H1 (cell line): ENCODE measurements around the gene LILRA1. TPM values are rescaled to one million over a fixed set of nuclear protein-coding genes. Genes with fewer than 3 reads are reported as not detected.

ENCODE experiments used
- CTCF ChIA-PET: fragments of 300-600 bp; sonication (Branson Sonifier 250); formaldehyde crosslinking; loops from one replicate; lab custom pipeline; 2021; ENCODE audit not compliant: partially characterized antibody; lab: Charles Lee
- POLR2A ChIA-PET: fragments of 300-600 bp; sonication (Branson Sonifier 250); formaldehyde crosslinking; loops from one replicate; lab custom pipeline; 2021; ENCODE audit warnings: inconsistent platforms; ENCODE audit not compliant: partially characterized antibody; lab: Charles Lee
- DNase-seq, 2 experiments: peaks; one replicate each; pipeline versions ENCODE4 v3.0.0 to v3.0.0-alpha.2; 2010 to 2022; ENCODE audit warnings: low spot score in 2 of 2, low read depth in 1 of 2, mixed read lengths in 1 of 2
- FAIRE-seq: peaks from 2 replicates; lab custom pipeline; 2011; peaks lifted over from hg19 to GRCh38; lab: Jason Lieb, UNC
- H2AFZ ChIP-seq: 2 replicates; pipeline ENCODE4 v1.8.1; 2012; ENCODE audit warnings: low read length, inconsistent platforms
- H2AK5ac ChIP-seq: 2 replicates; pipeline ENCODE4 v1.6.1; 2013; ENCODE audit warnings: low read depth, low read length
- H2BK120ac ChIP-seq: replicated peaks from 2 replicates; pipeline ENCODE3; 2013; ENCODE audit warnings: low read depth, low read length, inconsistent platforms
- H2BK12ac ChIP-seq: 2 replicates; pipeline ENCODE4 v1.6.1; 2013; ENCODE audit warnings: low read depth, low read length
- H2BK15ac ChIP-seq: 2 replicates; pipeline ENCODE4 v1.6.1; 2013; ENCODE audit warnings: low read length
- H2BK20ac ChIP-seq: 2 replicates; pipeline ENCODE4 v1.6.1; 2013; ENCODE audit warnings: low read length
- H2BK5ac ChIP-seq: 2 replicates; pipeline ENCODE4 v1.6.1; 2013; ENCODE audit warnings: low read depth, low read length
- H3K14ac ChIP-seq: 2 replicates; pipeline ENCODE4 v1.6.1; 2013; ENCODE audit warnings: inconsistent platforms; ENCODE audit not compliant: insufficient read length
- H3K18ac ChIP-seq: 2 replicates; pipeline ENCODE4 v1.6.1; 2013; ENCODE audit warnings: low read length; ENCODE audit errors: extremely low read depth
- H3K23ac ChIP-seq: 2 replicates; pipeline ENCODE4 v1.6.1; 2013; ENCODE audit warnings: inconsistent platforms; ENCODE audit not compliant: insufficient read length
- H3K23me2 ChIP-seq: 2 replicates; pipeline ENCODE4 v1.6.1; 2013; ENCODE audit warnings: low read depth, low read length
- H3K27ac ChIP-seq: 2 replicates; pipeline ENCODE4 v1.6.1; 2011; ENCODE audit warnings: low read depth, low read length, inconsistent platforms
- H3K27me3 ChIP-seq, 4 experiments: replicated peaks in 1 of 4; 1 replicate in 1 of 4; 2 replicates in 3 of 4; pipeline versions ENCODE4 v1.6.1 to v1.8.1; 2011 to 2013; ENCODE audit warnings: low read length in 3 of 4, mild to moderate bottlenecking in 3 of 4, inconsistent platforms in 2 of 4, mixed read lengths in 2 of 4, moderate library complexity in 1 of 4; ENCODE audit not compliant: control insufficient read depth in 3 of 4, insufficient read depth in 3 of 4; ENCODE audit errors: extremely low read depth in 1 of 4
- H3K36me3 ChIP-seq, 4 experiments: 2 replicates each; pipeline versions ENCODE4 v1.6.1 to v1.8.1; 2011 to 2013; ENCODE audit warnings: mild to moderate bottlenecking in 4 of 4, low read length in 3 of 4, moderate library complexity in 2 of 4, control low read depth in 1 of 4, inconsistent platforms in 1 of 4; ENCODE audit not compliant: insufficient read depth in 4 of 4, control insufficient read depth in 2 of 4
- H3K4ac ChIP-seq: replicated peaks from 2 replicates; pipeline ENCODE3; 2013; ENCODE audit warnings: low read length, low read depth, mixed read lengths, inconsistent platforms; ENCODE audit not compliant: insufficient read length
- H3K4me1 ChIP-seq, 4 experiments: replicated peaks in 1 of 4; 1 replicate in 1 of 4; 2 replicates in 3 of 4; pipeline versions ENCODE4 v1.6.1 to v1.8.1; 2011 to 2013; ENCODE audit warnings: low read length in 3 of 4, inconsistent platforms in 2 of 4, mixed read lengths in 1 of 4; ENCODE audit not compliant: insufficient read depth in 4 of 4, control insufficient read depth in 3 of 4
- H3K4me2 ChIP-seq, 2 experiments: 2 replicates each; pipeline versions ENCODE4 v1.6.1 to v1.8.1; 2011 to 2013; ENCODE audit warnings: low read depth in 2 of 2, low read length in 2 of 2, control low read depth in 1 of 2, inconsistent platforms in 1 of 2, mild to moderate bottlenecking in 1 of 2; ENCODE audit not compliant: insufficient read depth in 1 of 2
- H3K4me3 ChIP-seq, 4 experiments: fragments of 200-600, 300-600 bp in 1 of 4; sonication (generic), shearing (Covaris generic), sonication (Bioruptor Twin) in 1 of 4; 2 replicates each; pipeline versions ENCODE4 v1.5.1 to v1.8.1; 2011 to 2016; ENCODE audit warnings: low read length in 4 of 4, low read depth in 3 of 4, control low read depth in 2 of 4, inconsistent platforms in 2 of 4, mild to moderate bottlenecking in 2 of 4, mixed read lengths in 1 of 4, moderate library complexity in 1 of 4; ENCODE audit not compliant: insufficient read depth in 2 of 4; ENCODE audit errors: extremely low read depth in 1 of 4
- H3K56ac ChIP-seq: replicated peaks from 2 replicates; pipeline ENCODE3; 2013; ENCODE audit warnings: low read depth, mild to moderate bottlenecking, mixed read lengths, low read length, inconsistent platforms; ENCODE audit not compliant: insufficient read length
- H3K79me1 ChIP-seq: 2 replicates; pipeline ENCODE4 v1.6.1; 2013; ENCODE audit warnings: low read depth, low read length, control low read depth
- H3K79me2 ChIP-seq, 2 experiments: 2 replicates each; pipeline versions ENCODE4 v1.6.1 to v1.8.1; 2012 to 2013; ENCODE audit warnings: low read length in 2 of 2, mild to moderate bottlenecking in 2 of 2, inconsistent platforms in 1 of 2; ENCODE audit not compliant: insufficient read depth in 2 of 2, control insufficient read depth in 1 of 2
- H3K9ac ChIP-seq, 4 experiments: replicated peaks in 1 of 4; 1 replicate in 1 of 4; 2 replicates in 3 of 4; pipeline versions ENCODE4 v1.6.1 to v1.8.1; 2011 to 2013; ENCODE audit warnings: low read depth in 3 of 4, low read length in 3 of 4, control low read depth in 2 of 4, mild to moderate bottlenecking in 2 of 4, moderate library complexity in 2 of 4, inconsistent platforms in 1 of 4; ENCODE audit errors: extremely low read depth in 1 of 4
- H3K9me3 ChIP-seq, 2 experiments: 2 replicates each; pipeline versions ENCODE4 v1.6.1 to v1.8.1; 2012 to 2013; ENCODE audit warnings: mild to moderate bottlenecking in 2 of 2, moderate library complexity in 2 of 2, control low read depth in 1 of 2, inconsistent platforms in 1 of 2, low read depth in 1 of 2, low read length in 1 of 2, mixed read lengths in 1 of 2; ENCODE audit not compliant: insufficient read depth in 2 of 2
- H4K20me1 ChIP-seq, 2 experiments: replicated peaks in 1 of 2; 2 replicates each; pipeline versions ENCODE3 to v1.8.1; 2011 to 2013; ENCODE audit warnings: inconsistent platforms in 2 of 2, low read length in 2 of 2, mild to moderate bottlenecking in 1 of 2; ENCODE audit not compliant: insufficient read depth in 2 of 2, control insufficient read depth in 1 of 2
- H4K5ac ChIP-seq: 2 replicates; pipeline ENCODE4 v1.6.1; 2013; ENCODE audit warnings: low read length, low read depth, mixed read lengths, inconsistent platforms; ENCODE audit not compliant: insufficient read length
- H4K8ac ChIP-seq: 2 replicates; pipeline ENCODE4 v1.8.0; 2013; ENCODE audit warnings: mild to moderate bottlenecking, moderate library complexity, low read length, inconsistent platforms; ENCODE audit not compliant: insufficient read depth; ENCODE audit errors: extremely low read depth
- H4K91ac ChIP-seq: replicated peaks from 2 replicates; pipeline ENCODE3; 2013; ENCODE audit warnings: low read length, mixed read lengths, inconsistent platforms; ENCODE audit not compliant: insufficient read length
- ATF2 ChIP-seq: IDR thresholded peaks from 2 replicates; pipeline ENCODE4 v1.6.1; 2012; ENCODE audit warnings: low read length, inconsistent platforms
- E2F6 ChIP-seq: IDR thresholded peaks from 2 replicates; pipeline ENCODE4 v1.6.1; 2012; ENCODE audit warnings: inconsistent platforms
- MAX ChIP-seq: IDR thresholded peaks from 2 replicates; pipeline ENCODE4 v1.6.1; 2012; ENCODE audit warnings: inconsistent platforms
- PHF8 ChIP-seq: fragments of 200-600 bp; sonication (generic); conservative IDR thresholded peaks from 2 replicates; pipeline ENCODE4 v1.7.1; 2012; ENCODE audit warnings: low read depth, mild to moderate bottlenecking, inconsistent platforms, low read length, moderate library complexity
- RAD21 ChIP-seq, 2 experiments: IDR thresholded peaks in 1 of 2; conservative IDR thresholded peaks in 1 of 2; 2 replicates each; pipeline ENCODE4 v1.6.1; 2011; ENCODE audit warnings: low read depth in 2 of 2, low read length in 2 of 2, improper control_type of control experiment in 1 of 2, inconsistent platforms in 1 of 2, mild to moderate bottlenecking in 1 of 2, moderate library complexity in 1 of 2
- SIRT6 ChIP-seq: IDR thresholded peaks from one replicate; pipeline ENCODE4 v1.7.1; 2012; ENCODE audit warnings: low read length, inconsistent platforms
- SUZ12 ChIP-seq: fragments of 200-600 bp; sonication (generic); IDR thresholded peaks from 2 replicates; pipeline ENCODE4 v1.6.1; 2012; ENCODE audit warnings: mild to moderate bottlenecking, inconsistent platforms, low read length, moderate library complexity, mixed read lengths
- TAF7 ChIP-seq: optimal IDR thresholded peaks from 2 replicates; pipeline ENCODE3; 2011; ENCODE audit warnings: low read depth, mild to moderate bottlenecking, inconsistent platforms, low read length, moderate library complexity, borderline replicate concordance
- USF2 ChIP-seq: IDR thresholded peaks from 2 replicates; pipeline ENCODE4 v1.6.1; 2011; ENCODE audit warnings: low read length, improper control_type of control experiment
- WGBS, 2 experiments: shearing (Covaris generic) in 1 of 2; methylation state at CpG; one replicate each; pipeline versions ENCODE4 v1.1.6 to v1.1.7; 2013 to 2015; ENCODE audit warnings: low lambda C conversion rate in 2 of 2, mixed read lengths in 2 of 2, inconsistent platforms in 1 of 2, low coverage in 1 of 2, missing lambda C conversion rate in 1 of 2; ENCODE audit not compliant: insufficient replicate concordance in 2 of 2, insufficient coverage in 1 of 2, insufficient read length in 1 of 2; ENCODE audit errors: extremely low coverage in 1 of 2, missing lambda C conversion rate in 1 of 2; 5-methylcytosine and 5-hydroxymethylcytosine counted together
- polyA plus RNA-seq, 7 experiments: library from polyadenylated mRNA; depleted of rRNA in 3 of 7; stranded (reverse) in 5 of 7; unstranded in 2 of 7; fragments of >200 nt in 5 of 7; fragments of 200-250 nt in 2 of 7; gene quantifications; 1 replicate in 5 of 7; 2 replicates in 1 of 7; 4 replicates in 1 of 7; pipeline versions ENCODE4 v1.2.1 to v1.2.3, GENCODE V29; 2011 to 2013; ENCODE audit warnings: missing spikeins in 2 of 7, mixed read lengths in 2 of 7
- total RNA-seq: library from RNA; stranded (reverse); fragmentation: NEBNext Ultra II Directional; extraction: Animal tissue kit (Norgen Biotek cat#: 25700); gene quantifications from 2 replicates; pipeline ENCODE4 v1.2.1, GENCODE V29; 2021

Gene LILRA1
- total and polyA plus RNA-seq, 2 of the 8 experiments (the other 6 are each of a cell fraction or from before 2014, with no cell fraction given): not detected

GRCh38 chr19:54554896-54555295 is 38.5 kb upstream of the LILRA1 start:
- H3K4me3 ChIP-seq: no peak overlapping the region
- no peak overlapping the region for H3K27ac ChIP-seq
- H3K23me2 ChIP-seq: peaks cover 5% of the 10 kb centered on the region; the same call in 1 of the 2 replicates
- no peak overlapping the region for H2BK15ac ChIP-seq
- no peak overlapping the region for H4K91ac ChIP-seq
- no peak overlapping the region for H2AFZ ChIP-seq
- POLR2A ChIA-PET: no interaction called here
- H4K20me1 ChIP-seq: peaks cover 0 to 2% of the 10 kb centered on the region in 2 experiments
- H3K36me3 ChIP-seq: peaks cover 0 to 3% (median 0%) of the 10 kb centered on the region in 4 experiments; a peak in 2 of 8 replicates
- H3K18ac ChIP-seq: no peak overlapping the region
- no peak overlapping the region for H3K23ac ChIP-seq
- no peaks in the 10 kb centered on the region for H3K79me1 ChIP-seq
- no peaks in the 10 kb centered on the region; a peak in 1 of 4 replicates for H3K79me2 ChIP-seq
- CTCF ChIA-PET: interaction anchor here (0.6 kb wide), 1 partner anchor 258 kb away, joined by 3 read pairs; no protein-coding TSS in a partner anchor
- no peak overlapping the region for H3K56ac ChIP-seq
- H2BK5ac ChIP-seq: no peak overlapping the region
- H2BK20ac ChIP-seq: no peak overlapping the region
- no peaks in the 10 kb centered on the region for H3K27me3 ChIP-seq
- H3K9ac ChIP-seq: no peak overlapping the region
- H3K9me3 ChIP-seq: peaks cover 52 to 84% of the 10 kb centered on the region in 2 experiments
- no peak overlapping the region for H2BK12ac ChIP-seq
- WGBS, 2 experiments: 83 to 100% methylated on average over 3 to 11 of the region's 16 CpGs
- no peaks in the 10 kb centered on the region; a peak in 2 of 7 replicates for H3K4me1 ChIP-seq
- H2AK5ac ChIP-seq: no peak overlapping the region
- no peak overlapping the region for H3K14ac ChIP-seq
- no peak overlapping the region for H3K4me2 ChIP-seq
- H2BK120ac ChIP-seq: no peak overlapping the region
- DNase-seq: no peak
- no peak overlapping the region for H4K8ac ChIP-seq
- H3K4ac ChIP-seq: no peak overlapping the region
- FAIRE-seq: no peak
- no peak overlapping the region for H4K5ac ChIP-seq
- no peak for TF ChIP-seq PHF8
- no peak for TF ChIP-seq E2F6
- no peak for TF ChIP-seq RAD21 (IDR thresholded peaks at IDR 0.05 in 1 of 2, conservative IDR thresholded peaks at IDR 0.05 in 1 of 2; ENCODE audit: low read depth in 2 of 2, low read length in 2 of 2)
- no peak for TF ChIP-seq MAX
- TF ChIP-seq SUZ12: no peak
- TF ChIP-seq TAF7: no peak
- no peak for TF ChIP-seq ATF2
- TF ChIP-seq USF2: no peak
- TF ChIP-seq SIRT6: no peak
